Vagina (tissue), 2 donors: ENCODE results near the gene ST6GAL1.

ENCODE experiments used
- POLR2A ChIP-seq, 2 donors: fragments of 450-650 bp; IDR thresholded peaks; one replicate each; pipeline ENCODE4 v1.6.1; 2017; ENCODE audit warnings: antibody characterized with exemption in 2 of 2, mild to moderate bottlenecking in 2 of 2, moderate library complexity in 2 of 2
- POLR2AphosphoS5 ChIP-seq, 2 donors: sonication (generic); formaldehyde crosslinking; IDR thresholded peaks; one replicate each; pipeline ENCODE4 v1.9.0; 2017; ENCODE audit warnings: antibody characterized with exemption in 2 of 2, mild to moderate bottlenecking in 2 of 2, low read depth in 1 of 2; ENCODE audit not compliant: insufficient read depth in 1 of 2
- TF ChIP-seq, protein P1 (sequence below), 3 experiments: fragments of 450-650 bp in 2 of 3; fragments of 200-600 bp in 1 of 3; sonication (generic) in 1 of 3; IDR thresholded peaks; one replicate each; pipeline ENCODE4 v1.5.1; 2017 to 2019; ENCODE audit warnings: antibody characterized with exemption in 3 of 3, mild to moderate bottlenecking in 2 of 3, moderate library complexity in 2 of 3

DNA sequence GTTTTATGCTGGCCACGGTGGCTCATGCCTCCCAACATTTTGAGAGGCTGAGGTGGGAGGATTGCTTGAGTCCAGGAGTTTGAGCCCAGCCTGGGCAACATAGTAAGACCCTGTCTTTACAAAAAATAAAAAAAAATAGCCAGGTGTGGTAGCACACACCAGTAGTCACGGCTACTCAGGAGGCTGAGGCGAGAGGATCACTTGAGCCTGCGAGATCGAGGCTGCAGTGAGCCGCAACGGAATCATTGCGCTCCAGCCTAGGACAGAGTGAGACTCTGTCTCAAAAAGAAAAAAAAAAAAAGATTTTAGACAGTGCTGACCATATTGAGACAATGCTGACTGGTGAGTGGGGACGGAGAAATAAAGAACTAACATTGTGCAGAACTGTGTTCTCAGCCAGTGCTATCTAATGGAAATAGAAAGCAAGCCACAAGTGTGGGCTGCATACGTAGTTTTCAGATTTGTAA lies 67.2 kb downstream of the ST6GAL1 start:
- TF ChIP-seq POLR2AphosphoS5 (IDR thresholded peaks at IDR 0.05; ENCODE audit: insufficient read depth in 1 of 2, low read depth in 1 of 2), result no peak
- TF ChIP-seq, protein P1, sequence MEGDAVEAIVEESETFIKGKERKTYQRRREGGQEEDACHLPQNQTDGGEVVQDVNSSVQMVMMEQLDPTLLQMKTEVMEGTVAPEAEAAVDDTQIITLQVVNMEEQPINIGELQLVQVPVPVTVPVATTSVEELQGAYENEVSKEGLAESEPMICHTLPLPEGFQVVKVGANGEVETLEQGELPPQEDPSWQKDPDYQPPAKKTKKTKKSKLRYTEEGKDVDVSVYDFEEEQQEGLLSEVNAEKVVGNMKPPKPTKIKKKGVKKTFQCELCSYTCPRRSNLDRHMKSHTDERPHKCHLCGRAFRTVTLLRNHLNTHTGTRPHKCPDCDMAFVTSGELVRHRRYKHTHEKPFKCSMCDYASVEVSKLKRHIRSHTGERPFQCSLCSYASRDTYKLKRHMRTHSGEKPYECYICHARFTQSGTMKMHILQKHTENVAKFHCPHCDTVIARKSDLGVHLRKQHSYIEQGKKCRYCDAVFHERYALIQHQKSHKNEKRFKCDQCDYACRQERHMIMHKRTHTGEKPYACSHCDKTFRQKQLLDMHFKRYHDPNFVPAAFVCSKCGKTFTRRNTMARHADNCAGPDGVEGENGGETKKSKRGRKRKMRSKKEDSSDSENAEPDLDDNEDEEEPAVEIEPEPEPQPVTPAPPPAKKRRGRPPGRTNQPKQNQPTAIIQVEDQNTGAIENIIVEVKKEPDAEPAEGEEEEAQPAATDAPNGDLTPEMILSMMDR (IDR thresholded peaks at IDR 0.05), result no peak
- no peak for TF ChIP-seq POLR2A (IDR thresholded peaks at IDR 0.05)
